AG04449 (cell line): Measurements from ENCODE around the gene PLXNA4.

Experiments
- CTCF ChIA-PET: fragments of 350-600 bp; formaldehyde crosslinking; extraction: SDS; loops from one replicate; lab custom pipeline; 2021; ENCODE audit warnings: antibody characterized with exemption; lab: Yijun Ruan, JAX
- POLR2A ChIA-PET: fragments of 400-600, 350-600 bp; formaldehyde crosslinking; extraction: SDS; loops from one replicate; lab custom pipeline; 2020; ENCODE audit warnings: antibody characterized with exemption, inconsistent platforms; lab: Yijun Ruan, JAX
- DNase-seq: peaks from one replicate; pipeline ENCODE4 v3.0.0-alpha.2; 2010; ENCODE audit warnings: low read depth, low spot score
- H3K4me3 ChIP-seq: 2 replicates; pipeline ENCODE4 v1.5.1; 2011; ENCODE audit warnings: low read depth, mild to moderate bottlenecking, control low read depth, low read length
- TF ChIP-seq, protein P1 (sequence below): IDR thresholded peaks from one replicate; pipeline ENCODE4 v1.5.1; 2011; ENCODE audit warnings: mild to moderate bottlenecking, moderate library complexity, low read length, control low read depth, inconsistent platforms; ENCODE audit not compliant: insufficient read depth; ENCODE audit errors: missing control alignments

PLXNA4 gene

DNA sequence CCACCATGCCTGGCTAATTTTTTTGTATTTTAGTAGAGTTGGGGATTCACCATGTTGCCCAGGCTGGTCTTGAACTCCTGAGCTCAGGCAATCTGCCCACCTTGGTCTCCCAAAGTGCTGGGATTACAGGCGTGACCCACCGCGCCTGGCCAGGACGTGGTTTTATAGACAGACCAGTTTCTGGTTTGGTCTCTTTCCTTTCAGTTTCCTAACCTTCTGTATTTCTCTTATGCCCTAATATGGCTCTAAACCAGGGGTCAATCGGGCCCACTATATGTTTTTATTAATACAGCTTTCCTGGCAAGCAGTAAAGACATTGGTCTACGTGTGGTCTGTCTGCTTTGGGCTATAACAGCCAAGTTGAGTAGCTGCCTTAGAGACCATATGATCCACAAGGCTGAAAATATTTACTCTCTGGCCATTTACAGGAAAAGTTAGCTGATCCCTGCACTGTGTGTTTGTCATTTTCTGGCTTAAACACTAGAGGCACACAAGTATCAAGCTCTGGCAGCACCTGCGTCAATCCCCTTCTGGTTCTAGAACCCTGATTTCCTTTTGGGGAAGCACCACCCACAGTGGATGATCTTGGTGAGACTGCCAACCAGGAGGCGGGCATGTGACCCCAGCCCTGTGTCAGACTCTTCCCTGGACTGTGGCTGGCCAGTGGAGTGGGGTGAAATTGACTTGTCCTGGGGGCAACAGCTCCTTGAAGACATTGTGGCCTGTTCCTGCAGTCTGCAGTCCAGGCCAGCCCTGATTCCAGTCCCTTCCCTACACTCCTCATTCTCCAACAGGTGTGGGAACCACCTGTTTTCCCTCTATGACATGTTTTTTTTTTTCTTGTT is 497.2 kb downstream of the PLXNA4 start:
- CTCF ChIA-PET, result interaction anchor here (1.1 kb wide), 1 partner anchor 220 kb away, joined by 5 read pairs; no protein-coding TSS in a partner anchor
- TF ChIP-seq, protein P1, sequence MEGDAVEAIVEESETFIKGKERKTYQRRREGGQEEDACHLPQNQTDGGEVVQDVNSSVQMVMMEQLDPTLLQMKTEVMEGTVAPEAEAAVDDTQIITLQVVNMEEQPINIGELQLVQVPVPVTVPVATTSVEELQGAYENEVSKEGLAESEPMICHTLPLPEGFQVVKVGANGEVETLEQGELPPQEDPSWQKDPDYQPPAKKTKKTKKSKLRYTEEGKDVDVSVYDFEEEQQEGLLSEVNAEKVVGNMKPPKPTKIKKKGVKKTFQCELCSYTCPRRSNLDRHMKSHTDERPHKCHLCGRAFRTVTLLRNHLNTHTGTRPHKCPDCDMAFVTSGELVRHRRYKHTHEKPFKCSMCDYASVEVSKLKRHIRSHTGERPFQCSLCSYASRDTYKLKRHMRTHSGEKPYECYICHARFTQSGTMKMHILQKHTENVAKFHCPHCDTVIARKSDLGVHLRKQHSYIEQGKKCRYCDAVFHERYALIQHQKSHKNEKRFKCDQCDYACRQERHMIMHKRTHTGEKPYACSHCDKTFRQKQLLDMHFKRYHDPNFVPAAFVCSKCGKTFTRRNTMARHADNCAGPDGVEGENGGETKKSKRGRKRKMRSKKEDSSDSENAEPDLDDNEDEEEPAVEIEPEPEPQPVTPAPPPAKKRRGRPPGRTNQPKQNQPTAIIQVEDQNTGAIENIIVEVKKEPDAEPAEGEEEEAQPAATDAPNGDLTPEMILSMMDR, result no peak
- no peak overlapping the region for H3K4me3 ChIP-seq
- no peak for DNase-seq
- POLR2A ChIA-PET, result no interaction called here

DNA sequence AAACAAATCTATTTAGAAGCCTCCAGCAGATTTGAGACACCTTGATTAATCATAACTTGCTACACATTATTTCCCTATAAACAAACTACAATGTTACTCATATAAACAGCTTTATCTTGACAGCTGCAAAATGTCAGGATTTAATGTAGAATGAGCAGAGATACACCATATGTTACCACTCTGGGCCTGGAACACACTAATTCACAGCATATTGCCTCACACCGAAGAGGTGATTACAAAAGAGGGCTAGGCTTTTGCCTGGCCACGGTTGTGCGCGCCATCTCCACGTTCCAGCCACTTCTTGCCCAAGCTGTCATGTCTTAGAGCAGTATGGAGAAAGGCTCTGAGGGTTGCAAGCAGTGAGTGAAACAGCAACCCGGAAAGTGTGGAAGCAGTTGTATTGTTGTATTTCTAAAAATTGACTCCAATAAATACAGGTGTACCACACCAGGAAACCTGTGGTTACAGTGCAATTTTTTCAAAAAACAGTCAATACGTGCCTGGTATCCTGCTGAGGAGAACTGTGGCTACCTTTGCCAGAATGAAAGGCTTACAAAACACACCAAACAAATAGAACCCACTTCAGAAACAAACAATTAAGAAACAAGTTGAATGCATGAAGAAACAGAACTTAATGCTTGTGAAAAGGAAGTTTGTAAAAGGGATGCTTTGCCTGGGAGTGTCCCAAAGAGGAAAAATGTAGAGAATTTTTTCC is 498.1 kb downstream of the PLXNA4 start:
- CTCF ChIA-PET, result interaction anchor here (1.1 to 1.6 kb wide), 2 partner anchors 217 to 219 kb away, joined by 3 to 5 read pairs; no protein-coding TSS in a partner anchor

DNA sequence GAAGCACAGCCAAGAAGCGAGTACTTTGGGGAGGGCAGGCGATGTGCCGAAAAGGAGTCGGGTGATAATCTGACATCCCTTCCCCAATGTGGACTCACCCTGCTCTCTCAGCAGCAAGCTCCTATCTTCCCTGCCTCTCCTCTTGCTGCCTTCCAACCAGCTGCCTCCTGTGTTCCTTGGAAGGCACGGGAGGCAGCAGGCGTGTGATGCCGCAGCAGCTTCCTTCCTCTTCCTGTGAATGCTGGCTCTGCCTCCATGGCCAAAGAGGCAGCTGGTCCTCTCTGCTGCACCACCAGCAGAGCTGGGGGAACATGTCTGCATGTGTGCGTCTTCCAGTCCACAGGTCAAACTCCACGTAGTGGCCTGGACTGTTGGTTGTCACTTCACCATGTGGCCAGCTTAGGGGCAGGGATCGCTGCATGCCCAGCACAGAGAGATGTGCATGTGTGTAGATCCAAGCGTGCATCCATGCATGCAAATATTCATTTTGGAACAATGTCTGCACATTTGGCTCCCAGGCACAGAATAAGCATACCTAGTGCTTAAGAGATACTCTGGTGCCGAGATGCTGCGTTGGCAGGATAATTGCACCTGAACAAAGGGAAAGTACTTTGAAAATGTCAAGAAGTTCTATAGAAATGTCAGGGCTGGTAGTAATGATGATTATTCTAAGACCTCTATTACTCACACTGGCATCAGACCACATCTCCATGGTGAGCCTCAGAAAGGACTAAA is 499.8 kb downstream of the PLXNA4 start:
- TF ChIP-seq, protein P1, result no peak
- H3K4me3 ChIP-seq, result no peak overlapping the region
- DNase-seq, result no peak
- ChIA-PET POLR2A (no interaction called here), CTCF (interaction anchor here (1.6 kb wide), 1 partner anchor 216 kb away, joined by 3 read pairs; no protein-coding TSS in a partner anchor)

More for the DNA sequence above, 498.1 kb downstream of the PLXNA4 start:
- TF ChIP-seq, protein P1, result no peak
- DNase-seq, result no peak
- POLR2A ChIA-PET, result interaction anchor here (1.2 kb wide), 1 partner anchor 11 kb away, joined by 4 read pairs; no protein-coding TSS in a partner anchor
- no peak overlapping the region for H3K4me3 ChIP-seq

DNA sequence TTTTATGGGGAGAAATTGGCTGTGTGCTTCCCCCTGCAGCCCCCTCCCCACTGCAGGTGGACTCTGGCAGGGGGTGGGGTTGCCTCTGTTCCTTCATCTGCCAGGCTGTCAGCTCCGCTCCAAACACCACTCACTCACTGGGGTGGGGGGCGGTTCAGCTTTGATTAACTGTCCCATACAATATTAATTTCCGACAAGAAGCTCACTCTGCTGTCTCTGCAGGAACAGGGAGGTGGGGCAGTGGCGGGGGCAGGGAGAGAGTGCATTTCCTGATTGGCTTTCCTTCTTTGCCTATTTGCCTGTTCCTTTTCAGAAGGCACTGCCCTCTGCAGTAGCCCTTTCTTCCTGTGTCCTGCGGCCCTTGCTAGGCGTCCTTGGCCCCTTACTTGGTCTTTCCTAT is 500.8 kb downstream of the PLXNA4 start:
- POLR2A ChIA-PET, result no interaction called here
- TF ChIP-seq, protein P1, result no peak
- CTCF ChIA-PET, result no interaction called here

DNA sequence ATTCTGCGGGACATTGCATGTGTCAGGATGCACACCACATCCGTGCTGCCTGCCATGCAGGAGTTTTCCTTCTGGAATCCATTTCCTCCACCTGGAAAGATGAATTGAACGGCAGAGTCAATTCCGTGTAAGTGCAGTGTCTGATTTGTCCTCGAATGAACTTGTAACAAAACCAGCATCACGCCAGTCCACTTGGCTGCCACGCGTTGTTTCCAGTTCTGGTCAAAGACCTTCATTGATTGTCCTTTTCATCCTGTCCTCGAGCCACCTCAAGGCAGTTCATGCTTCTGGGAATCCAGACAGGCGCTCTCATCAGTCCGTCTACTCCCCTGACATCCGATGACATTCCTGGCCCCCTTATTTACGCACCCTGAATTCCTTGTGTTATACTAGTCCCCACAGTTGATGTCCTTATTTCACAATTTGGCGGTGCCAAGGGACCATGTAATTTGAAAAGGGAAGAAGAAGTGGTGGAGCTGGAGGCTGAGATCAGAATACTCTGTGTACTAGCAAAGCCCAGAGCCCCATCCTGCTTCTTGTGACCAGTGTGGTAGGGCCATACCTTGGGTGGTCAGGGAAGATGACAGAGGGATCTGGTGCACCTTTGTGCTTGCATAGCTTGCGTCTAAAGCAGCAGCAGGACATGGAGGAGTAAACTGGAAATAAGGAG is 502.2 kb downstream of the PLXNA4 start:
- ChIA-PET CTCF (no interaction called here), POLR2A (no interaction called here)
- DNase-seq, result no peak
- TF ChIP-seq, protein P1, result no peak
- no peak overlapping the region for H3K4me3 ChIP-seq

More for the DNA sequence above, 500.8 kb downstream of the PLXNA4 start:
- DNase-seq, result no peak
- no peak overlapping the region for H3K4me3 ChIP-seq
